NCI-H345 treated with DMSO at 0.1 percent for 48 hours (cell line): Measurements from ENCODE around the gene B4GALT2.

Source experiments
- DNase-seq: peaks from one replicate; lab custom pipeline; 2025; ENCODE audit not compliant: unreplicated experiment; lab: John Stamatoyannopoulos, UW

The B4GALT2 gene

DNA sequence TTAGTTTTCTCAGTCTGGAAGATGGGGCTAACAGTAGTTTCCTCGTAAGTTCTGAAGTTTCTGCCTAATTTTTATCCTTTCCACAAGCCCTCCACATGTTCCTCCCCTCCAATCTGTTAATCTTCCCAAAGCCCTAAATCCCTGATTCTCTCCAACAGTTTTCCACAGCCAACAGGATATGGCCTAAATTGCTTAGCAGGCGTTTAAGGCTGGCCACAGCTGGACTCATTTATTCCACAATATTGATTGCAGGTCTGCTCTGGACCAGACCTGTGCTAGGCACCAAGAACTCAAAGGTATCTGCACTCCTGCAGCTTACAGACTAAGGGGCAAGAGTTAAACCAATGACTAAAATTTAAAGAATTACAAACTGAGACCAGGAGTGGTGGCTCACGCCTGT lies 48.3 kb downstream of the B4GALT2 start:
- DNase-seq = no peak

DNA sequence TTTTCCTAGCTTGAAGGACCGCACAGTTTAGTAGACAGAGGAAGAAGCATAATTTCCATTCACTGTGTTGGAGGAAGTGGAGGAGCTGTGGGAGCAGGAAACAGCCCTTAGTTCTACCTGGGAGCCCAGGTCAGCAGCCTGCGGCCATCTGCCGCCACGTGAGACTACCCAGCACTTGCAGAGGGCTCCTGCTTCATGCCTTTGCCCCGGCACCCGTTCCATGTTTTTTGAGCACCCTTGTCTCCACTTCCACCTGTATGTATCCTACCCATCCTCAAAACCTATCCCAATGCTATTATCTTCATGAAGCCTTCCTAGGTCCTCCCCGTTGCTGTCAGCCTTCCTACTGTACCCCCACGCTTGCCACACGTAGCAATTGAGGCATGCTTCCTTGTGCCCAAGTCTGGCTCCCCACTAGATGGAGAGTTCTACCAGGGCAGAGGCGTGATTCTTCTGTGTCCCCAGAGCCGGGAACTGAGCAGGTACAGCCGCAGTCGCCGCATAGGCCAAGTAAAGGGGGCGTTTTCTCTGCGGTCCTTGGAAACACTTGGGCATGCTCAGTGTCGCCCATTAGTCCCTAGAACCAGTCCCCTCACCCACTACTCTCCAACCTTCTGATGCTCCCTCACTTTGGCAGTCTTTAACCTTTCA lies 50.4 kb downstream of the B4GALT2 start:
- peak; percentile 72 for DNase-seq

DNA sequence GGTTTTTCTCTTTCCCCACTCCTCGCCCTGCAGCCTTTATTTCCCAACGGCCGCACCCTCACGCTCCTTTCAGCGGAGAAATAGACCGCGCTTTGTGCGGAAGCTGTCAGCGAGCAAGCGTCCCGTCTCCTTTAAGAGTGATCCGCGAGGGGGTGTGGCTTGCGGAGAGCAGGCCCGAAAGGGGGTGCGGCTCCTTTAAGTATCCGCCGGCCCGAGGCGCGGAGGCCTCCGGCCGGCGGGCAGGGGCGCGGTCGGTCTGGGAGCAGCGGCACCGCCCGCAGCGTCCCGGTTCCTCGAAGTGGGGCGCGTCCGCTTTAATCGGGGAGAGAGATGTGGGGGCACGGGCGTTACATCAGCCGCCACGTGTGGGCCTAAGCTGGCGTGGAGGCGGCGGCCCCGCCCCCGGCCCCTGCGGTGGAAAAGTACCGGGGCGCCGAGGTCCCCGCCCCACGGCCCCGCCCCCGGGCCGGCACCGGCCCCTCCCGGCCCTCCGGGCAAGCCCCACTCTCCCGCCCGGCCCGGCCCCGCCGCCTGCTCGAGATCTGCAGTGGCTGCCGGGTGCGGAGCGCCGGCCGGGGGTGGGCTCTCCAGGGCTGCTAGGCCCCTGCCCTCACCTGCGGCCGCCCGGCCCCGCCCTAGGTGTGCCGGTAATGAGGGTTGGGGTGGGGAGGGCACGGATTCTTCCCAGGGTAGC lies 51.0 kb downstream of the B4GALT2 start:
- DNase-seq = peak; percentile 72

DNA sequence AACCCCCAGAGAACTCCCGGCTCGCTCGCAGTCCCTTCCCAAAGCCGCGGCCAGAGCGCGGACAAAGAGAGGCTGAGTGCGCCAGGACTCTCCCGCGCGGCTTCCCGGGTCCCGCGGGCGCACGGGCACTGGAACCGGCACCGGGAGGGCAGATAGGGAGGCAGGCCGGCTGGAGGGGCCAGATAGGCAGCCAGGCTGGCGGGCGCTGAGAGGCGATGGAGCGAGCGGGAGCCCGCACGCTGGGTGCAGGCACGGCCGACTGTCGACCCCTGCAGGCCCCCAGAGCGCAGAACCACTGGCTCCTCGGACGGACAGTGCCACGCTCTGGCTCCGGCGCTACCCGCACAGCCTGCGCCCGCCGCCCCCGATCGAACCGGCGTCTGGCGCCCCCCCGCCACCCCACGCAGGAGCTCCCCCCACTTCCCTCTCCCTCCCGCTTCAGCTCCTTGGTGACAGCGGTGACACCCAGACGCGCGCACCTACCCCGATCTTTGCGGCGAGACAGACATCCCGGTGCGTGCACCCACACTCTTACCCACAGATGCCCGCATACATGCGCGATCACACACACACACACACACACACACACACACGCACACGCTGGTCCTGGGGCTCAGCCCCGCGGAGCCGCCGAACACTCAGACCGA lies 51.7 kb downstream of the B4GALT2 start:
- DNase-seq = no peak

DNA sequence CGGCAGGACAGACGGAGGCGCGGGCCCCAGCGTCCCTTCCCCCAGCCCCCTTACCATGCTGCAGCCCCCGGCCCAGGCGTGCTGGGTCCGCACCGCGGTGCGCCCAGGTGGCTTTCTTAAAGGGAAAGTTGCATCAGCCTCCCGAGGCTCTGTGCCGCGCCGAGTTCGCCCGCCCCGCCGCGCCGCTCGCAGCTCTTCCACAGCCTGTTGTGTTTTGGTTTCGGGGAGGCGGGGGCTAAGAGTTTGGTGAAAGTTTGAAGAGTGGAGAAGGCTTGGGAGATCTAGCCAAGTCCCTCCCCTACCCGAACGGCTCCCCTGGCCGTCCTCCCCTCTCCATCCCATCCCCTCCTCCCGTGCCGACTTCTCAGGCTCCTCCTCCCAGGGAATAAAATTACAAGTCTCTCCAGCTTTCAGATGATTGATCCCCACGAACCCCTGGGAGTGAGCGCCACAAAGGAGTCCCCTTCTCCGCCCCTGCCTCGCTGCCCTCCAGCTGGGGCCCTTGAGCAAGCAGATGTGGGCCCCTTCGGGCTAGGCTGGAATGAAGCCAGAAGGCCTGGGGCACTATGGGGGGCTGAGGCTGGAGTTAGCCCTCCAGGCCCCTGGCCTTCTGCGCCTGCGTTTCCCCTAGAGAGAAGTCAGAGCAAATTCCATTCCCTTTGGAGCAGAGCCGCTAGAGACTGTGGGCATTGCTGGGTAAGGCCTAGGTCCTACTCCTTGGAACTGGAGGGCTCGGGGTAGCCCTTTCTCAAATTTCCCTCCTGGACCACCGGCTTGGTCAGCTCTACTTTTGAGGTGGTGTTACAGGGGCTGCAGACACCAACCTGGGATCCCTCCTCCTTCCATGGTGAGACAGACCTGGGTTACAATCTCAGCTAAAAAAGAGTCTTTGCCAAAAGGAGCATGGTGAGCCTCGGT lies 52.5 kb downstream of the B4GALT2 start, which contains the start of gene SLC6A9:
Gene SLC6A9, minus strand, starts transcription at position 211 of the 918 bp plus-strand sequence. CDS start 7,185 bp downstream, outside the sequence.
- no peak for DNase-seq

DNA sequence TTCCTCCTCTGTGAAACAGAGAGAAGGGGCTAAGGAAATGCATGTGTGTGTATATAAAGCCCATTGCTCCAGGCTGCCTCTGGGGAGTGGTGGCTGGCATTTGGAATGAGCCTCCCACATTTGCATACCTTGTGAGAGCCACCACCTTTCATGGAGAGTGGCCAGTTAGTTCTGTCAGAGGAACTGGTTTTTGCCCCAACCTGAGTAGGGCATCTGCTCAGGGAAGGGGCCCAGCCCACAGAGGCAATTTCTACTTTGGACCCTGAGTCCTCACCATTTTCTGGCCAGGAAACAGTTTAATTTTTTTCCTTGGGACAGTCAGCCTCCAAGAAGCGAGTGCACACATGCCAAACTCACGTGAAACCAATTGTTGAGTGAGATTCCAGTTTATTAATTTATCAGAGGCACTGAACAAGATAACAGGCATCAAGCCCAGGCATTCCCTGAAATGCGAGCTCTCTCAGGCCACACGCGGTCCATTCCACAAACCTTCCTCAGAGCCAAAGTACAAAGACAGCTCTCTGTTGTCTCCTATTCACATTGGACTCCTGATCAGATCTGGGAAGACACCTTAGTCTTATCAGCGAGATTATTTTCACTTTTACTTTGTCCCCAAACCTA lies 53.3 kb downstream of the B4GALT2 start:
- no peak for DNase-seq

DNA sequence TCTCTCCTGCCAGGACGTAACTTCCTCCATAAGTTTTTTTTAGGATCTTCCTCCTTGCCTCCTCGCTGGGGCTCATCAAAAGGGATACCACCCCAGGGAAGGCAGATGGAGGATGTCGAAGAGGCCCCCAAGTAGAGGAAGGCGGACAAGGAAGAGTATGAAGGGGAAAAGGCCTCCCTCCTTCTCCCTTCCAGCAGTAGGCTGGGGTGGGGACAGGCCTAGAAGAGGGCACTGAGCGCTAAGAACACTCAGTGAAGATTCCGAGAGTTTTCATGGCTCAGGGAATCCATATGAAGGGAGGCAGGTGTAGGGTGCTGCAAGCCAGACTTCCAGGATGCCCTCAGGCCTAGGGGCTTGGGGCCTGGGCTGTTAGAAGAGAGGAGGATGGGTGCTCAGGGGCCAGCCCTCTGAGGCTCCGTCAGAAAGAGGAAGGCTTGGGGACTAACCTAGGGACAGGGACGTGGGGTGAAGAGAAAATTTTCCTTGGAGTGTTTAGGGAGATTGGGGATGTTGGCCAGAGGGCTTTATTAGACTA lies 54.1 kb downstream of the B4GALT2 start:
- DNase-seq = no peak

DNA sequence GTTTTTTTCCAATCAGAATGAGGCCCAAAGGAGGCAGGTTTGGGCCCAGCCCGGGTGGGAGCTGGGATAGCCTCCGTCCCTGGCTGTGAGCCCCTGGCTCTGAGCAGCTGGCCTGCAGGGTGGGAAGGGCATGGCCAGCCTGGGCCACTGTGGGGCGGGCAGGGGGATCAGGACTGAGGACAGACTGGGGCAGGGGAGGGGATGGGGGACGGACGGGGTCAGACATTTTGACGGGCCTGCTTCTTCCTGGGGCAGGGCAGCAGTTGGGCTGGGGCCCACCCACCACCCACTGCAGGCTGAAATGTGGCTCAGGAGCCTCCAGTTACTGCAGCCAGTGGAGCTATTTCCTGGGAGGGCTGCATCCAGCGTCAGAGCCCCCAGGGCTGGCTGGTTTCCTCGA lies 54.7 kb downstream of the B4GALT2 start:
- no peak for DNase-seq

DNA sequence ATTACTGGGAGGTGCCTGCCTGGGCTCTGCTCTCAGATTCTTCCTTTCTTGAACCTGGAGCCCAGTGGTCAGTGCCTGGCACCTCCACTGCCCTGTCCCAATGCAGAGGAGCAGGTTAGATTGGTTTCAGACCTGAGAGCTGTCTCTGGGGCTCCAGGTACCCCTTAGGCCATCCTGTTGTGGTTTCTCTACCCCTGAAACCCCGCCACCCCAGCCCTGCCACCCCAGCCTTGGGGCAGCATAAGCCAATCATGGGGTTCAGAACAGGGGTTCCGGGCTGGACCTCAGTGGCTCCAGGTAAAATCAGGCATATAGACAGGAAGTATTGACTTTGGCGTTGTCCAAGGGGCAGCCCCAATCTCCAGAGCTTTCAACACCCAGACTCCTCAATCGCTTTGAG lies 55.4 kb downstream of the B4GALT2 start:
- DNase-seq = no peak

DNA sequence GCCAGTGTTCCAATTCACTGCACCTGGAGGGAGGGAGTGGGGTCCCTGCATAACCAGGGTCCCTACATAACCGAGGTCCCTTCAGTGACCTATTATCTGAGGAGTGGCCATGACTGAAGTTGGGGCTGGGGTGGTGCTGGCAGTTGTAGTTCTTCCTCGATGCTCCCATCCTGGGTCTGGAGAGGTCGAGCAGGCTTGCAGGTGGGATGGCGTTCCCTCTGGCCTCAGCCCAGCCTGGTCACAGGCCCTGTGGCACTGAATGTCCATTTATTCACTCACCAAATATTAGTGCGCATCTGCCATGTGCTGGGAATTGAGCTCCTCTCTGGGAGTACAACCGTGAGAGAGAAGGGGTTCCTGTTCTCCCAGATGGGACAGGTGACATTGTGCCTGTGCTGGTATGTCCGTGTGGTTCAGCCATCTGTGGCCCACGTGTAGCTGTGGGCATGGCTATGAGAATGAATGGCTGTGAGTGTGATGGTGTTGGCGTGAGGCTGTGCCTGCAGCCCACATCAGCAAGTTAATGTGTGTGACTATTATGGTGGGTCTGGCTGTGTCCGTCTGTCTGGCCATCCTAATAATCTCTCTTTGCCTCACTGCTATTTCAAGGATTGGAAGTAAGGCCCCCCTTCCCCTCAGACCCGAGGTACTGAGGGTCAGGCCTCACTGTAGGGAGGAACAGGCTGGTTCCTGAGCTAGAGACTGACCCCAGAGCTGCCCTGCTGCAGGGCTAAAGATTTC lies 56.1 kb downstream of the B4GALT2 start:
- DNase-seq = no peak

DNA sequence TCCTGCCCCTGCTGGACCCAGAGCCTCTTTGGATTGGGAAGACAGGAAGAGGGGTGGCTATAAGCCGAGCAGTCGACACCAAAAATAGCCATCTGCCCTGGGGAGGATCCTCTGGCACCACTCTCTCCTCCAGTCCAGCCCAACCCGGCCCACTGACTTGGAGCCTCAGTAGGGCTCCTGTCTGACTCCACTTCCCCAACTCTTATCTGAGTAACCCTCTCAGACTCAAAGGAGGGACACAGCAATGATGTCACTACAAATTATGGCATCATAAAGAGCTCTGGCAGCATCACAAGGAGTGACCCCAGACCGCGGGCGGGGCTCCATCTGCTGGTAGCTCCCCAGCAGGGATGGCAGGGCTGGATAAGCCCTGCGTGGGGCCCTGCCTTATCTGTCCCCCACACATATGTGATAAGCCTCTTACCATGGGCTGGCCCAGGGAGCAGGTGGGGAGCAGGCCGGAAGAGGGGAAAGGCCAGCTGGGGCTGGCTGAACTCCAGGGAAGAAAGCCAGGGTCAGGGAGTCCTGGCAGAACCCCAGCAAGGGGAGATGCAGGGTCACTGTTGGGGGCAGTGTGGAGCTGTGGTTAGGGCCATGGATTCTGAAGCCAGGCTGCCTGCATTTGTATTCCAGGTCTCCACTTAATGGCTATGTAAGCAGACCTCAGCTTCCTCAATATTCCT lies 56.9 kb downstream of the B4GALT2 start:
- no peak for DNase-seq

DNA sequence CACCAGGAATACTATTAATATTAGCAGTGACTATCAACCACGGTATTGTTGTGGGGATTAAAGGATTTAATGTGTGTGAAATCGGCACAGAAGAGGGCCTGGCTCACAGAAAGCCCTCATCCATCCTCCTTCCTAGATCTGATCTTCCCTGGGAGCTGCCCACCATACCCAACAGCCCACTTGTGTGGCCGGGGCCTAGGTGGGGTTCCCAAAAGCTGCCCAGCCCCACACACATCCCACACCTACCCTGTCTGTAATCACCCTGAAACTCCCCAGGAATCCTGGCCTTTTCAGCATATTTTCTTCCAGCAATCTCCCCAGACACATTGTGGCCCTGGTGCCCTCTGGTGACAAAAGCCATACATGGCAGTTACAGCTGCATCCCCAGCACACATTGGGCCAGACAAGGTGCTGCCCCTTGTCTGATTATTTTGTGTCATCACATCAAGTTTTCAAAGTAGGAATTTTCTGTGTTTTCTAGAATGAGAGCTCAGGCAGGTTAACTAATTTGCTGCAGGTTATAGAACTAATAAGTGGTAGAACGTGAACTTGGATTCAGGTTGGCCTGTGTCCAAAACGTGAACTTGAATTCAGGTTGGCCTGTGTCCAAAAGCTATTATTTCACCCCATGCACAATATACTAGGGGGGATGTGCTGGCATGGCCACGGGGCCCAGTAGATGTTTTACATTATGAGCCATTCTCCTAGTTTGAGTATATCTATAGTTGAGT lies 57.6 kb downstream of the B4GALT2 start:
- peak; percentile 74 for DNase-seq

DNA sequence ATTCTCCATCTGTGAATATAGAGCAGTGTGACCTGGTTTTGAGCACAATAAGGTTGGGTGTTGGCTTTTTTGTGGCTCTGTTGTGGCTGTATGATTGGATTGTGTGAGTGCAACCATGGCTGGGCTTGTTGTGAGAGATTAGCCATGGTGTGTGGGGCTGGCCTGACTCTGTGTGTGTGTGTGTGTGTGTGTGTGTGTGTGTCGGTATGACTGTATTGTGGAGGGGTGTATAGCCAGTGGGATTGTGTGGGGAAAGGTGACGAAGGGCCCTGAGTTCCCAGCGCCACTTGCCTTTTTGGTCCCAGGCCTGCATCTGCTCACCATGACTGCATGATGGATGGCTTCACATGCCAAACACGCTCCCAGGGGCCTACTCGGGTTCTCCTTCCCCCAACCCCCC lies 58.1 kb downstream of the B4GALT2 start:
- no peak for DNase-seq

DNA sequence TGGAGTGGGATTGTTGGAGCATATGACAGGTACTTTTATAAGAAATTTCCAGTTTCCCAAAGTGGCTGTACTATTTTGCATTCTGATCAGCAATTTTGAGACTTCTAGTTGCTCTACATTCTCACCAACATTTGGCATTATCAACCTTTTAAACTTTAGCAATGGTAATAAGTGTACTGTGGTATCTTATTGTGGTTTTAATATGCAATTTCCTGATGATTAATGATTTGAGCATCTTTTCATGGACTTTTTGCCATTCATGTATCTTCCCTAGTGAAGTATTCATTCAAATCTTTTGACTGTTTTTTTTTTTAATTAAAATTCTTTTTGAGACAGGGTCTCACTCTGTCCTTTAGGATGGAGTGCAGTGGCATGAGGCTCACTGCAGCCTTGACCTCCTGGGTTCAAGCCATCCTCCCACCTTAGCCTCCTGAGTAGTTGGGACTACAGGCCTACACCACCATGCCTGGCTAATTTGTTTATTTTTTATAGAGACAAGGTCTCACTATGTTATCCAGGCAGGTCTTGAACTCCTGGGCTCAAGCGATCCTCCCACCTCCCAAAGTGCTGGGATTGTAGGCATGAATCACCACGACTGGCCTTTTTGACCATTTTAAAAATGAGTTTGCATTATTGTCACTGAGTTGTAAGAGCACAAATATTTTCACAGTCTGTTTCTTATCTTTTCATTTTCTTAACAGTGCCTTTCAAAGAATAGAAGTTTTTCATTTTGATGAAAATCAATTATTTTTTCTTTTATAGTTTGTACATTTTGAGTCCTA lies 60.1 kb downstream of the B4GALT2 start:
- no peak for DNase-seq

DNA sequence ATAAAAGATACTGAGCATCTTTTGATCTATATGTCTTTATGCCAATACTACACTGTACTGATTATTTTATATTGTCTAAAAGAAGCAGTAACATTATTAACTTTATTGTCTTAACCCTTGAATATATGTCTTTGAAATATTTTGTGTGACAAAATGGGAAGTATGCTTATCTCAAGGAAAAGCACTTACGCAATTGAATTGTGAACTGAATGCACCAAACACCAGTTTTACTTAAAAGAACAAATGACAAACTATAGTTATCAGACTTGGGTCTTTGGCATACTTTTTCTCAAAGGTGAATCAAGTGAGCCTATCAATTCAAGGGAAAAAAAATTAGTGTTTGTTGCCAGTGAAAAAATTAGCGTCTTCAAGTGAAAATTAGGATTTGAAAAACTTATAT lies 61.4 kb downstream of the B4GALT2 start:
- DNase-seq = no peak
